Uterus (tissue), 4 donors: ENCODE measurements around the gene CC2D2B. TPM values are rescaled to one million over a fixed set of nuclear protein-coding genes. Genes with fewer than 3 reads are reported as not detected.

ENCODE experiments used
- DNase-seq, 2 donors: peaks; one replicate each; pipeline ENCODE4 v3.0.0-alpha.2; 2019 to 2020
- H3K27ac ChIP-seq, 2 donors: fragments of 200-600 bp; sonication (generic); 1 replicate in 1 of 2; 2 replicates in 1 of 2; pipeline ENCODE4 v1.5.1; 2016 to 2018
- H3K27me3 ChIP-seq, 2 donors: fragments of 200-600 bp; sonication (generic); one replicate each; pipeline ENCODE4 v1.5.1; 2018 to 2019; ENCODE audit warnings: control low read depth in 1 of 2
- H3K36me3 ChIP-seq, 2 donors: fragments of 200-600 bp; sonication (generic); one replicate each; pipeline ENCODE4 v1.5.1; 2019; ENCODE audit warnings: control low read depth in 1 of 2
- H3K4me1 ChIP-seq, 2 donors: fragments of 200-600 bp; sonication (generic); one replicate each; pipeline ENCODE4 v1.5.1; 2018 to 2019; ENCODE audit warnings: control low read depth in 1 of 2
- H3K4me3 ChIP-seq, 2 donors: fragments of 200-600 bp; sonication (generic); 1 replicate in 1 of 2; 2 replicates in 1 of 2; pipeline ENCODE4 v1.5.1; 2018 to 2019; ENCODE audit warnings: mild to moderate bottlenecking in 1 of 2
- H3K9me3 ChIP-seq, 2 donors: fragments of 200-600 bp; sonication (generic); one replicate each; pipeline ENCODE4 v1.5.1; 2019; ENCODE audit warnings: control low read depth in 1 of 2
- POLR2A ChIP-seq, 2 donors: fragments of 450-650 bp; IDR thresholded peaks; one replicate each; pipeline ENCODE4 v1.6.1; 2016; ENCODE audit warnings: antibody characterized with exemption in 2 of 2, mild to moderate bottlenecking in 1 of 2, moderate library complexity in 1 of 2
- intact Hi-C: fragments of 100-400 bp; cut with DNase I; formaldehyde crosslinking; loops from one replicate; pipeline ENCODE4 v1.15.1; 2023; ENCODE audit warnings: low total_unique reads
- total RNA-seq, 4 donors: library from RNA; depleted of rRNA in 3 of 4; stranded (reverse); fragments of >200 nt in 3 of 4; gene quantifications; one replicate each; pipeline versions ENCODE4 v1.1.0 to v1.2.4, GENCODE V29; 2014 to 2023
- TF ChIP-seq, protein P1 (sequence below), 4 experiments: fragments of 200-600 bp in 2 of 4; fragments of 450-650 bp in 2 of 4; sonication (generic) in 2 of 4; IDR thresholded peaks; one replicate each; pipeline ENCODE4 v1.5.1; 2016 to 2019; ENCODE audit warnings: antibody characterized with exemption in 4 of 4, mild to moderate bottlenecking in 2 of 4, moderate library complexity in 1 of 4
- donor health status: DM: yes; HTN: yes; CAD: no.

Gene CC2D2B
- total RNA-seq, 4 donors from 2014 or later, result 2.1 to 7.3 (median 5.0) TPM

DNA sequence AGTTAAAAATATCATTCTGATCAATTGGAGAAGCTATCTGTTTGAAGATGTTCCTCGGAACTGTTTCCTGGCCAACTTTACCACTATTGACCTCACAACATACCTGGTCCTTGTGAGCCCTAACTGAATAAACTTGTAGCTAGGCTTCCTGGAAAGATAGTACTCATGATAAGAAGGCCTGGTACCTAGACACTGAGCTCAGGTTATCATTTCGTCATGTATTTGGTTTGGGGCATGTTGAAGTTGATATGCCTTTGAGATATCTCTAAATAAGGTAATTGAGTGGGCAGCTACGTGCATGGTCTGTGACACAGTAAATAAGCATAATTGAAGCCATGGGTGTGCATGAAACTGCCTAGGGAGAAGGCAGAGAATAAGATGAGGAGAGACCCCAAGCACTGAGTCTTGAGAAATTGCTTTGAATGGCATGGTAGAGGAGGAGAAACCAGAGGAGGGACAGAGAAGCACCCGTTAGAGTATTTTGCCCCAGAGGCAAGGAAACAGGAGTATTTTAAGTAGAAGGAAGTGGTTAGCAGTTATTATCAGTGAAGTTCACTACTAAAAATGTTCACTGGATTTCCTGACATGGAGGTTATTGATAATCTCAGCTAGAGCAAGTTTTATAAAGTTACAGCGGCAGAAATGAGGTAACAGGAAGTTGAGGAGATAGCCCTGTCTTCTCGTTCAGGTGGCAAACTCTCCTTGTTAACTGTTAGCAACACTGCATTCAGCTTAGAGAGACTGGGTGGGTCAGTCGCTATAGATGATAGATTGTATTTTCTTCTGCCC is 55.6 kb downstream of the CC2D2B start:
- no peak for DNase-seq
- no peak overlapping the region for H3K27ac ChIP-seq
- H3K27me3 ChIP-seq, result no peaks in the 10 kb centered on the region
- H3K9me3 ChIP-seq, result peaks cover 0 to 8% of the 10 kb centered on the region in 2 donors
- TF ChIP-seq POLR2A (IDR thresholded peaks at IDR 0.05), result no peak
- TF ChIP-seq, protein P1, sequence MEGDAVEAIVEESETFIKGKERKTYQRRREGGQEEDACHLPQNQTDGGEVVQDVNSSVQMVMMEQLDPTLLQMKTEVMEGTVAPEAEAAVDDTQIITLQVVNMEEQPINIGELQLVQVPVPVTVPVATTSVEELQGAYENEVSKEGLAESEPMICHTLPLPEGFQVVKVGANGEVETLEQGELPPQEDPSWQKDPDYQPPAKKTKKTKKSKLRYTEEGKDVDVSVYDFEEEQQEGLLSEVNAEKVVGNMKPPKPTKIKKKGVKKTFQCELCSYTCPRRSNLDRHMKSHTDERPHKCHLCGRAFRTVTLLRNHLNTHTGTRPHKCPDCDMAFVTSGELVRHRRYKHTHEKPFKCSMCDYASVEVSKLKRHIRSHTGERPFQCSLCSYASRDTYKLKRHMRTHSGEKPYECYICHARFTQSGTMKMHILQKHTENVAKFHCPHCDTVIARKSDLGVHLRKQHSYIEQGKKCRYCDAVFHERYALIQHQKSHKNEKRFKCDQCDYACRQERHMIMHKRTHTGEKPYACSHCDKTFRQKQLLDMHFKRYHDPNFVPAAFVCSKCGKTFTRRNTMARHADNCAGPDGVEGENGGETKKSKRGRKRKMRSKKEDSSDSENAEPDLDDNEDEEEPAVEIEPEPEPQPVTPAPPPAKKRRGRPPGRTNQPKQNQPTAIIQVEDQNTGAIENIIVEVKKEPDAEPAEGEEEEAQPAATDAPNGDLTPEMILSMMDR (IDR thresholded peaks at IDR 0.05), result no peak
- no peaks in the 10 kb centered on the region for H3K4me1 ChIP-seq
- intact Hi-C loops, result no loop called here
- no peak overlapping the region for H3K4me3 ChIP-seq
- no peaks in the 10 kb centered on the region for H3K36me3 ChIP-seq

DNA sequence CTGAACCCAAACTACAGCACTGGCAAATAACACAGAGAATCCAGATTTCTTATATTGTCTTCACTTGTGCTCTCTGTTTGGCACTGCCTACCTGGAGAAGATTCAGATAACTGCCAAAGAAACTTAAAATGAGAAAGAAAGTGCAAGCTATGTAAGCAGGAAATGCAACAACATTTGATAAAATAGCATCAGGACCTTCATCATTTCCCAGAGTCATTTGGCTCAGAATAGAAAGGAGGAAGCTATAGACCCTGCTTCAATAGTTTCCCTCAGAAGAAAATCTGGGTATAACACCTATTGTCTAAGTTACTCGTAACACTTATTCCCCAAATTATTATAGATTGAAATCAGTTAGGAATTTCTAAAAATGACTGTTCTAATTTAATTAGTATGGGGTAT is 56.2 kb downstream of the CC2D2B start:
- H3K4me1 ChIP-seq, result no peaks in the 10 kb centered on the region
- H3K9me3 ChIP-seq, result peaks cover 0 to 3% of the 10 kb centered on the region in 2 donors
- no peak overlapping the region for H3K27ac ChIP-seq
- intact Hi-C loops, result no loop called here
- TF ChIP-seq, protein P1 (IDR thresholded peaks at IDR 0.05), result no peak
- no peak for TF ChIP-seq POLR2A (IDR thresholded peaks at IDR 0.05)
- H3K36me3 ChIP-seq, result no peaks in the 10 kb centered on the region
- H3K27me3 ChIP-seq, result no peaks in the 10 kb centered on the region
- no peak overlapping the region for H3K4me3 ChIP-seq
- DNase-seq, result no peak

DNA sequence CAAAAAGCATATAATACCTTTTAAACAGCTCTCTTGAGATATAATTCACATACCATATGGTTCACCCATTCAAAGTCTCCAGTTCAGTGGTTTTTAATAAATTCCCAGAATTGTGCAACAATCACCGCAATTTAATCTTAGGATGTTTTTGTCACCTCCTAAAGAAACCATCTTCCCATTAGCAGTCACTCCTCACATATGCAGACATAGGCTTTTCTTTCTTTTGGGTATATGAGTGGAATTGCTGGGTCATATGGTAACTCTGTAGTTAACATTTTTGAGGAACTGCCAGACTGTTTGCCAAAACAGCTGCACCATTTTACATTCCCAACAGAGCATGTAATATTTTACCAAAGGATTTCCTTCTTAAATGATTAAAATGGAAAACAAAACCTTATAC is 57.0 kb downstream of the CC2D2B start:
- no peak for DNase-seq
- Histone ChIP-seq H3K4me1 (no peaks in the 10 kb centered on the region), H3K27me3 (no peaks in the 10 kb centered on the region), H3K36me3 (no peaks in the 10 kb centered on the region), H3K4me3 (no peak overlapping the region), H3K9me3 (no peaks in the 10 kb centered on the region), H3K27ac (no peak overlapping the region)
- intact Hi-C loops, result no loop called here
- TF ChIP-seq, protein P1 (IDR thresholded peaks at IDR 0.05), result no peak
- no peak for TF ChIP-seq POLR2A (IDR thresholded peaks at IDR 0.05)

DNA sequence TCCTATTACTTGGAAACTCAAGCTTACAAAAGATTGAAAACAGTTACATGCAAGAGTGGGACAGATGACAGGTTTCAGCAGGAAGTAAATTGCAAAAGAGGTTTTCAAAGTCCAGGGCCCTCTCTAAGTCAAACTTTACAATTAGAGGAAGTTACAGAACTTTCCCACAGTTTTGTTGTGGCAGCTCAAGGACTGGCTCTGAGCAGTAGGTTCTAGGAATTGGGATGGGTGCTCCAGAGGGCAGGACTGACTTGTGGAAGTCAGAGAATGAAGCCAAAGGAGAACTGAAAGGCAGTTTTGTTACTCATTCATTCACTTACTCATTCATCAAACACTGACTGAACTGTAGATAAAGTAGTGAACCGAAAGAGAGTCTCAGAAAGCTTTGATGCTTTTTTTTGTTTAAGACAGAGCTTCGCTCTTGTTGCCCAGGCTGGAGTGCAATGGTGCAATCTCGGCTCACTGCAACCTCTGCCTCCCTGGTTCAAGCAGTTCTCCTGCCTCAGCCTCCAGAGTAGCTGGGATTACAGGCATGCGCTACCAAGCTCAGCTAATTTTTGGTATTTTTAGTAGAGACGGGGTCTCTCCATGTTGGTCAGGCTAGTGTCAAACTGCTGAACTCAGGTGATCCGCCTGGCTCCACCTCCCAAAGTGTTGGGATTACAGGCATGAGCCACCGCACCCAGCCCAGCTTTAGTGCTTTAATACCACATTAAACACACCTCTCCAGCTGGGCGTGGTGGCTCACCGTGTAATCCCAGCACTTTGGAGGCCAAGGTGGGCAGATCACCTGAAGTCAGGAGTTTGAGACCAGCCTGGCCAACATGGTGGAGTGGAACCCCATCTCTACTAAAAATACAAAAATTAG is 68.8 kb downstream of the CC2D2B start:
- H3K4me3 ChIP-seq, result no peak overlapping the region
- H3K27ac ChIP-seq, result no peak overlapping the region
- no peaks in the 10 kb centered on the region for H3K4me1 ChIP-seq
- H3K9me3 ChIP-seq, result no peaks in the 10 kb centered on the region
- no peaks in the 10 kb centered on the region for H3K36me3 ChIP-seq
- no peak for DNase-seq
- no peaks in the 10 kb centered on the region for H3K27me3 ChIP-seq
- no peak for TF ChIP-seq POLR2A (IDR thresholded peaks at IDR 0.05)
- TF ChIP-seq, protein P1 (IDR thresholded peaks at IDR 0.05), result no peak
- intact Hi-C loops, result no loop called here

DNA sequence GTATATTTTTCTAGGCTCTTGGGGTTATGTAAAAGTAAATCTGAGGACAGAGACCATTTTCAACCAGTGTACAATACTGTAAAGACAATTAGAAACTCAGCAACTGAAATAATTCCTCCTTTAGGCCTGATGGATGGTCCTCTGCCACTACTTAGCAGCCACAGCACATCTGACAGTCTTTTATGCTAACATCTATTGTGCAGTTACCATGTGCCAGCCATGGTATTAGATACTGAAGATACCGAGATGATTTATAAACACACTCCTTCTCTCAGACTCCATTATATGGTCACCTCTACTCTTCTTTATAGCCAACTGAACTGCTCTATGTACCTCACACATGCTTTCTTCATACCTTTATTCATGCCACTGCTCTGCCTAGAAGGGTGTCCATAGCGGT is 74.4 kb downstream of the CC2D2B start:
- DNase-seq, result no peak
- Histone ChIP-seq H3K36me3 (no peaks in the 10 kb centered on the region), H3K4me1 (no peaks in the 10 kb centered on the region), H3K4me3 (no peak overlapping the region), H3K9me3 (no peaks in the 10 kb centered on the region), H3K27me3 (no peaks in the 10 kb centered on the region), H3K27ac (no peak overlapping the region)
- intact Hi-C loops, result no loop called here
- TF ChIP-seq, protein P1 (IDR thresholded peaks at IDR 0.05), result no peak
- no peak for TF ChIP-seq POLR2A (IDR thresholded peaks at IDR 0.05)
